ENCODE data around the gene KRTAP4-8. TPM values are rescaled to one million over a fixed set of nuclear protein-coding genes. Genes with fewer than 3 reads are reported as not detected.

Gene KRTAP4-8
- total RNA-seq, 4 donors from 2014 or later, result not detected

DNA sequence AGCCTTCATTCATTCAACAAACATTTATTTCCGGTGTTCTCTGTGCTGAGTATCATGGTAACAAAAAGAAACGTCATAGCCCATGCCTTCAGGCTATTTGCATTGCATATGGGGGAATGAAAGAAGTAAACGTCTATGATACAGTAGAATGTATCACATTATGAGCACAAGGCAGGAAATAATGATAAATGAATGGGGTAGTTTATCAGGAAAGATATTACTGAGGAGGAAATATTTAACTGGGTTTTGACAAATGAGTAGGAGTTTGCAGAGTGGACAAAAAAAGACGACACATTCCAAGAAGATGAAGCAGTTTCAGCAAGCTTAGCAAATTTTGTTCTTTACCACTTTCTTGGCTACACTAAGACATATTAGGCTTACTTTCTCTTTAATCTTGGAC, 15.3 kb downstream of the KRTAP4-8 start:
- no peak overlapping the region for H3K27ac ChIP-seq
- no peak for TF ChIP-seq POLR2A (IDR thresholded peaks at IDR 0.05)
- TF ChIP-seq, protein P1, sequence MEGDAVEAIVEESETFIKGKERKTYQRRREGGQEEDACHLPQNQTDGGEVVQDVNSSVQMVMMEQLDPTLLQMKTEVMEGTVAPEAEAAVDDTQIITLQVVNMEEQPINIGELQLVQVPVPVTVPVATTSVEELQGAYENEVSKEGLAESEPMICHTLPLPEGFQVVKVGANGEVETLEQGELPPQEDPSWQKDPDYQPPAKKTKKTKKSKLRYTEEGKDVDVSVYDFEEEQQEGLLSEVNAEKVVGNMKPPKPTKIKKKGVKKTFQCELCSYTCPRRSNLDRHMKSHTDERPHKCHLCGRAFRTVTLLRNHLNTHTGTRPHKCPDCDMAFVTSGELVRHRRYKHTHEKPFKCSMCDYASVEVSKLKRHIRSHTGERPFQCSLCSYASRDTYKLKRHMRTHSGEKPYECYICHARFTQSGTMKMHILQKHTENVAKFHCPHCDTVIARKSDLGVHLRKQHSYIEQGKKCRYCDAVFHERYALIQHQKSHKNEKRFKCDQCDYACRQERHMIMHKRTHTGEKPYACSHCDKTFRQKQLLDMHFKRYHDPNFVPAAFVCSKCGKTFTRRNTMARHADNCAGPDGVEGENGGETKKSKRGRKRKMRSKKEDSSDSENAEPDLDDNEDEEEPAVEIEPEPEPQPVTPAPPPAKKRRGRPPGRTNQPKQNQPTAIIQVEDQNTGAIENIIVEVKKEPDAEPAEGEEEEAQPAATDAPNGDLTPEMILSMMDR (IDR thresholded peaks at IDR 0.05), result no peak
- no peak overlapping the region for H3K4me3 ChIP-seq
- intact Hi-C loops (cut with DNase I), result no loop called here
- WGBS, 2 donors, result 24 to 42% methylated on average over 4 of the region's 4 CpGs
- H3K36me3 ChIP-seq, result no peaks in the 10 kb centered on the region
- H3K4me1 ChIP-seq, result no peaks in the 10 kb centered on the region
- no peaks in the 10 kb centered on the region for H3K9me3 ChIP-seq
- H3K27me3 ChIP-seq, result no peaks in the 10 kb centered on the region
- no peak for DNase-seq

DNA sequence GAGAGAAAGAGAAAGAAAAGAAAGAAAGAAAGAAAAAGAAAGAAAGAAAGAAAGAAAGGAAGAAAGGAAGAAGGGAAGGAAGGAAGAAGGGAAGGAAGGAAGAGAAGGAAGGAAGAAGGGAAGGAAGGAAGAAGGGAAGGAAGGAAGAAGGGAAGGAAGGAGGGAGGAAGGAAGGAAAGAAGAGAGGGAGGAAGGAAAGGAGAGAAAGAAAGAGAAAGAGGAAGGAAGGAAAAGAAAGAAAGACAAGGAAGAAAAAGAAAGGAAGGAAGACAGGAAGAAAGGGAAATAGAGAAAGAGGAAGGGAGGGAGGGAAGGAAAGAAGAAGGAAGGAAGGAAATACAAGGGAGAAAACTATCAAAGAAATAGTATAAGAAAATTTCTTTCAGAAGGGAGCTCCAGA, 21.2 kb downstream of the KRTAP4-8 start:
- Histone ChIP-seq H3K9me3 (no peaks in the 10 kb centered on the region), H3K4me1 (no peaks in the 10 kb centered on the region), H3K4me3 (no peak overlapping the region), H3K36me3 (no peaks in the 10 kb centered on the region), H3K27ac (no peak overlapping the region), H3K27me3 (peaks cover 0 to 15% (median 0%) of the 10 kb centered on the region in 4 donors)
- TF ChIP-seq, protein P1 (IDR thresholded peaks at IDR 0.05), result no peak
- TF ChIP-seq POLR2A (IDR thresholded peaks at IDR 0.05), result no peak
- intact Hi-C loops (cut with DNase I), result no loop called here
- no peak for DNase-seq

DNA sequence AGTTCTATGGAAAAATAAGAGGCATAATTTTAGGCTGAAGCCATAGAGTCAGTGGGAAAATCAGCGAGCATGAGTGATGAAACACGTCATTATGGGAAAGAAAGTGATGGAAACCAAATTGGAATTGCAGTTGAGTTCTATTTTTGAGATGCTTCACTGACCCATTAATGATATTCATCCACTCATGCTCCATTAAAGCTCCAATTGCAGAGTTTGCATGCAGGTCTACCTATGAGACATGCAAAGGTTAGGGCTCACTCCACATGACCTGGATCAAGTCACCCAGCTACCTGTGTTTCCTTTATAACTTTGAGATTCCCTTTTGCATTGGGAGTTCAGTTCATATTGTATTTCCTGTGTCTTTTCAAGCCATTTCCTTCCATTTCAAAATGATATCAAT, 24.3 kb downstream of the KRTAP4-8 start:
- 80 to 97% methylated on average over 2 of the region's 2 CpGs for WGBS, 2 donors

DNA sequence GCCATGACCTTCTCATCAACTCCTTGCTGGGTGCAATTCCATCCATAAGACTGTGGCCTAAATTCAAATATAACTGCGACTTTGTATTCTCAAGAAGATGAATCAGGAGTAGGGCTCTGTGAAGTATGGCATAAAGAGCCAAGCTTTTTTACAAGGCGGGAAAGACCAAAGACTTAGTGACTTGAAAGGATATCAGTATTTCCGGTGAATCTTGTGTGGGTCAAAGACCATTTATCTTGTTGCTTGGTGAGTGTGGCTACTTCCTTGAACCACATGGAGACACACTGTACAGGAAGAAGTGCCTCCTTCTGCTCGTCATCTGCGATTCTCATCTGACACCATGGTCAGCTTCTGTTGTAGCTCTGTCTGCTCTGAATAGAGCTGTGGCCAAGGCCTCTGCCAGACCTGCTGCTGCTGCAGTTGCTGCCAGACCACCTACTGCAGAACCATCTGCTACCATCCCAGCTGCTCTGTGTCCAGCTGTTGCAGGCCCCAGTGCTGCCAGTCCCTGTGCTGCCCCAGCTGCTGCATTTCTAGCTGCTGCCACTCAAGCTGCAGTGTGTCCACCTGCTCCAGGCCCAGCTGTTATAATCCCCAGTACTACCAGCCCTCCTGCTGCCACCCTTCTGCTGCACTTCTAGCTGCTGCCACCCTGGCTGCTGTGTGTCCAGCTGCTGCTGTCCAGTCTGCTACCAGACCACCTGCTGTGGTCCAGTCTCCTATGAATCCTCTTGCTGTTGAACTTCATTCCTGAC, 26.2 kb downstream of the KRTAP4-8 start:
- no peaks in the 10 kb centered on the region for H3K36me3 ChIP-seq
- intact Hi-C loops (cut with DNase I), result no loop called here
- DNase-seq, result no peak
- no peaks in the 10 kb centered on the region for H3K9me3 ChIP-seq
- no peak overlapping the region for H3K27ac ChIP-seq
- TF ChIP-seq, protein P1 (IDR thresholded peaks at IDR 0.05), result no peak
- no peak for TF ChIP-seq POLR2A (IDR thresholded peaks at IDR 0.05)
- no peaks in the 10 kb centered on the region for H3K4me1 ChIP-seq
- 80 to 84% methylated on average over 5 of the region's 5 CpGs for WGBS, 2 donors
- peaks cover 0 to 15% (median 0%) of the 10 kb centered on the region in 4 donors for H3K27me3 ChIP-seq
- H3K4me3 ChIP-seq, result no peak overlapping the region

More for the DNA sequence above, 24.3 kb downstream of the KRTAP4-8 start:
- no peak for TF ChIP-seq POLR2A (IDR thresholded peaks at IDR 0.05)
- TF ChIP-seq, protein P1 (IDR thresholded peaks at IDR 0.05), result no peak
- Histone ChIP-seq H3K27me3 (peaks cover 0 to 15% (median 0%) of the 10 kb centered on the region in 4 donors), H3K9me3 (no peaks in the 10 kb centered on the region), H3K4me3 (no peak overlapping the region), H3K27ac (no peak overlapping the region), H3K4me1 (no peaks in the 10 kb centered on the region), H3K36me3 (no peaks in the 10 kb centered on the region)
- intact Hi-C loops (cut with DNase I), result no loop called here
- DNase-seq, result no peak

DNA sequence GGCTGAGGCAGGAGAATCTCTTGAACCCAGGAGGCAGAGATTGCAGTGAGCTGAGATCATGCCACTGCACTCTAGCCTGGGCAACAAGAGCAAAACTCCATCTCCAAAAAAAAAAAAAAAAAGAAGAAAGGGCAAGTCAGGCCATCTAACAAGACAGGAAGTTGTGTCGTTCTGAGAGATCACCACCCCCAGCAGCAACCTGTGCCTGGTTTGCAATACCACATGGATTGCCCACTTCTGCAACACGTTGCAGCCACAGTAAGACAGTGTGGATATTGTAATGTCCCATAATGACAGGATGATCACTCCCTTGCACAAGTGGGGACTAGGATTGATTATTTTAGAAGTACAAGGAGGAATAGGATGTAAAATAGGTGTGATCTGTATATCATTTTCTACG, 28.9 kb downstream of the KRTAP4-8 start:
- H3K4me1 ChIP-seq, result no peaks in the 10 kb centered on the region
- no peak overlapping the region for H3K27ac ChIP-seq
- 55 to 80% methylated on average over 3 of the region's 3 CpGs for WGBS, 2 donors
- no peaks in the 10 kb centered on the region for H3K27me3 ChIP-seq
- DNase-seq, result no peak
- TF ChIP-seq POLR2A (IDR thresholded peaks at IDR 0.05), result no peak
- TF ChIP-seq, protein P1 (IDR thresholded peaks at IDR 0.05), result no peak
- H3K4me3 ChIP-seq, result no peak overlapping the region
- no peaks in the 10 kb centered on the region for H3K9me3 ChIP-seq
- H3K36me3 ChIP-seq, result no peaks in the 10 kb centered on the region
- intact Hi-C loops (cut with DNase I), result no loop called here
